RWPE2 (cell line): Measurements from ENCODE around the gene RANBP1.
"Not testable (repeated sequence)": the region's sequence is repeated elsewhere in the genome, so short reads cannot be mapped to it uniquely, and the experiment has no call there.

Experiments used
- ATAC-seq: fragments of 200-7000 bp; cut with Tn5 transposase; 3 replicates; pipeline ENCODE4 v1.9.1; 2021; ENCODE audit warnings: low read depth
- DNase-seq: peaks from one replicate; pipeline ENCODE4 v3.0.0-alpha.2; 2020; ENCODE audit warnings: low spot score
- H3K27ac ChIP-seq: fragments of 450-650 bp; 2 replicates; pipeline ENCODE4 v1.5.1; 2017; ENCODE audit warnings: mild to moderate bottlenecking; ENCODE audit not compliant: poor library complexity, severe bottlenecking
- H3K27me3 ChIP-seq: fragments of 250-450 bp; sonication (Bioruptor Pico); 2 replicates; pipeline ENCODE4 v1.5.1; 2021; ENCODE audit warnings: mild to moderate bottlenecking, moderate library complexity; ENCODE audit not compliant: insufficient read depth, poor library complexity, severe bottlenecking
- H3K36me3 ChIP-seq: fragments of 250-450 bp; sonication (Bioruptor Pico); 2 replicates; pipeline ENCODE4 v1.5.1; 2020; ENCODE audit warnings: low read depth, mild to moderate bottlenecking, moderate library complexity
- H3K4me1 ChIP-seq: fragments of 250-450 bp; sonication (Bioruptor Pico); 2 replicates; pipeline ENCODE4 v1.5.1; 2021; ENCODE audit warnings: mild to moderate bottlenecking, moderate library complexity; ENCODE audit not compliant: insufficient read depth, poor library complexity, severe bottlenecking
- H3K4me3 ChIP-seq: fragments of 250-450 bp; sonication (Bioruptor Pico); 2 replicates; pipeline ENCODE4 v1.5.1; 2021; ENCODE audit warnings: mild to moderate bottlenecking, moderate library complexity; ENCODE audit not compliant: severe bottlenecking
- H3K9me3 ChIP-seq: fragments of 250-450 bp; sonication (Bioruptor Pico); 2 replicates; pipeline ENCODE4 v1.5.1; 2021; ENCODE audit warnings: mild to moderate bottlenecking, moderate library complexity; ENCODE audit not compliant: severe bottlenecking
- CTCF ChIP-seq: fragments of 450-650 bp; IDR thresholded peaks from one replicate; pipeline ENCODE4 v1.5.1; 2017; ENCODE audit warnings: mild to moderate bottlenecking, moderate library complexity; ENCODE audit not compliant: poor library complexity, severe bottlenecking

RANBP1 gene

DNA sequence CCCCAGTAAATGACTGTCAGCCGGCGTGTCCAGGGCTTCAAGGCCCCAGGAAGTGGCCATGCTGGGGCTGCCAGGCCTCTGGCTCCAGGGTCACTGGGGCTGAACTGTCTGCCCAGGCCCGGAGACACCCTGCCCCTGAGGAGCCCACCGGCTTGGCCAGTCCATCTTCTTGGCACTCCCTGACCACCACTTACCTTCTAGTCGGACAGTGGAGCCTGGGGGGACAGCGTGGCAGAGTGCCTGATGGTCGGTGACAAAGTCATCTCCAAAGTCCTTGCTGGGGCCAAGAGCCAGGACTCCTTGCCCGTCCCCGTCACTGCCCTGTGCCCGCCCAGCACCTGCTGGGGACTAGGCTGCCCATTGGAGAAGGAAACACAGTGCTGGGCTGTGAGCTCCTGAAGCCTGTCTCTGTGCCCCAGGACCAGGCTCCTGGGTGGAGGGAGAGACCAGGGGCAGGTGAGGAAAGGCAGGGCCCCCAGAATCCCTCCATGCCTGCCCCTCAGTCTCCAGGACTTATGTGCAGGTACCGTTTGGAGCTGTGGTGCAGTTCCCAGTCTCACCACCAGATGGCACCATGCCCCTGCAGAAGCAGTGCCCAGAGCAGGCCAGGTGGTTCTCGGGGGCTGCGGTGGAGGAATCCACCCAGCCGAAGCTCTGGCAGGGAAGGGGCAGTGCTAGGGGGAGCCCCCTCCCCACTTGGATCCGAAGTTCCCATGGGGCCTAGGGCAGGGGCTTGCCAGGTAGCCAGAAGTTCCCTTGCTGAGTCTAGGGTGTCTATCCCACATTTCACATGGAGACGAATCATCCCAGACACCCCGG is 40.9 kb downstream of the RANBP1 start:
- Histone ChIP-seq H3K27ac (no peak overlapping the region), H3K4me1 (no peaks in the 10 kb centered on the region), H3K36me3 (no peaks in the 10 kb centered on the region), H3K27me3 (no peaks in the 10 kb centered on the region), H3K4me3 (no peak overlapping the region), H3K9me3 (no peaks in the 10 kb centered on the region)
- peak; percentile 91 for TF ChIP-seq CTCF
- ATAC-seq (peak; percentile 84), DNase-seq (no peak)

- TF ChIP-seq CTCF = no peak
- DNase-seq (no peak), ATAC-seq (no peak; the same call in 2 of the 3 replicates)
- no peak overlapping the region for H3K27ac ChIP-seq
- H3K36me3 ChIP-seq = no peaks in the 10 kb centered on the region
- no peak overlapping the region for H3K4me3 ChIP-seq
- H3K9me3 ChIP-seq = no peaks in the 10 kb centered on the region
- H3K27me3 ChIP-seq = no peaks in the 10 kb centered on the region
- no peaks in the 10 kb centered on the region for H3K4me1 ChIP-seq
These were observed 41.7 kb downstream of the RANBP1 start for GRCh38 chr22:20157430-20158183.

DNA sequence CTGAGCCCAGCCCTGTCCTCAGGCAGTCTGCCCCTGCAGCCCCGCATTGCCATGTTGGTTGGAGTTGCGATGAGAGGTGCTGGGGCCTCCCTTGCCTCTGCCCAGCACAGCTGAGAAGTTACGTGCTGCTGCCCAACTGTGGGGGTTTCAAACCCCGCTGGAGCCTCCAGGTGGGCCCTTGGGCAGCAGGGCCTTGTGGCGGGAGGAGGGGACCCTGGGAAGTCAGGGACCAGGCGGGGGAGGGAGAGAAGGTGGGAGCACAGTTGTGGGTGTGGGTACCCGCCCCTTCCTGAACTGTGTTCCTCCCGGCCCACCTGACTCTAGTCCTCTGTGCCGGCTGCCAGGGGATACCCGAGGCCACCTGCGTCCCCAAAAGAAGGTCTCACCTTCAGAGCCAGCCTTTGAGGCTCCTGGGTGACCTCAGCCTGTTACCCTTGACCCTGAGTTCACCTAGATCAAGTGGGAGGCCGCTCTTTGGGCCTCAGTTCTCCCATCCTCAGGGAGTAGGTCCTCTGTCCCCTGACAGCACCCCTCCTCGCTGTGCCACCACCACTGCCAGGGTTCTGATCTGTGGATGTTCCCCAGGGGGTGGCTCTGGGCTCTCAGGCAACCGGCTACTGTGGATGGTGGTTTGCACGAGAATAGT is 42.6 kb downstream of the RANBP1 start:
- Histone ChIP-seq H3K4me1 (no peaks in the 10 kb centered on the region), H3K9me3 (no peaks in the 10 kb centered on the region), H3K36me3 (no peaks in the 10 kb centered on the region), H3K27ac (no peak overlapping the region), H3K4me3 (no peak overlapping the region), H3K27me3 (no peaks in the 10 kb centered on the region)
- TF ChIP-seq CTCF = no peak
- no peak for DNase-seq
- no peak for ATAC-seq

DNA sequence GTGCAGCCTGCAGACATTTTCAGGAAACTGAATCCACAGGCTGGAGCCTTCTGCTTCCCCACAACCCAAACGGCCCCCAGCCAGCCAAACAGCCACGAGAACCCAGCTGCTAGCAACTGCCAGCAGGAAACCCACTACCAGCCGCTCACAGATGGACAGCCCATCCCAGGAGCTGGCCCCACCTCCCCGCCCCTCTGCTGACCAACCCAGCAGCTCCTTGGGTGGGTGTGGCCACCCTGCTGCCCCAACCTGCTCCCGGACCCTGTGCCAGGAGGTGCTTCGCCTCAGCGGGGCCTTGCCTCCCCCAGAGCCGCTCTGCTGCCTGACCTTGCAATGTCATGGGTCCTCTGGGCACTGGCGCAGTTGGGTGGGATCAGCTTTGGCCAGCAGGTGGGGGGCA is 43.2 kb downstream of the RANBP1 start:
- TF ChIP-seq CTCF = no peak
- Histone ChIP-seq H3K36me3 (no peaks in the 10 kb centered on the region), H3K4me1 (no peaks in the 10 kb centered on the region), H3K27me3 (no peaks in the 10 kb centered on the region), H3K4me3 (no peak overlapping the region), H3K9me3 (no peaks in the 10 kb centered on the region), H3K27ac (no peak overlapping the region)
- ATAC-seq (no peak), DNase-seq (no peak)

DNA sequence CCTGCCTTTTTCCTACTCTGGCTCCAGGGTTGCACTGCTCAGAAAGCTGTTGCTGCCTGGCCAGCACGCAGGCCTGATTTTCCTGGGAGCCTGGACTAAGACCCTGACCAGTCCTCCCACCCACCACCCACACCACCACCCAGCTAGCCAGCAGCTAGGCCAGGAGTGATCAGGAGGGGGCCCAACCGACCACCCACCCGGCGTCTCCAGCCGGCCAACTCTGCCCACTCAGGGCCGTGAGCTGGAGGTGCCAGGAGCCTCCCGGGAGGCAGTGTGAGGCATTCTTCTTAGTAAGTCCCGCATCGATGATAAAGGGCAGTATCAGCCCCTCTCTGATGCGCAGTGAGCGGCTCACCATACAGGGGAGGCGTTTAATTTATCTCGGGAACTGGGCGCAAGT is 43.6 kb downstream of the RANBP1 start:
- H3K4me1 ChIP-seq, H3K27ac ChIP-seq, H3K36me3 ChIP-seq, H3K4me3 ChIP-seq, H3K9me3 ChIP-seq, H3K27me3 ChIP-seq, ATAC-seq, DNase-seq: not testable (repeated sequence)
